ENCODE measurements around the gene GMDS. TPM values are rescaled to one million over a fixed set of nuclear protein-coding genes. Genes with fewer than 3 reads are reported as not detected.

Gene GMDS
- total RNA-seq, 1 experiment from 2014 or later, result 27.6 TPM

DNA sequence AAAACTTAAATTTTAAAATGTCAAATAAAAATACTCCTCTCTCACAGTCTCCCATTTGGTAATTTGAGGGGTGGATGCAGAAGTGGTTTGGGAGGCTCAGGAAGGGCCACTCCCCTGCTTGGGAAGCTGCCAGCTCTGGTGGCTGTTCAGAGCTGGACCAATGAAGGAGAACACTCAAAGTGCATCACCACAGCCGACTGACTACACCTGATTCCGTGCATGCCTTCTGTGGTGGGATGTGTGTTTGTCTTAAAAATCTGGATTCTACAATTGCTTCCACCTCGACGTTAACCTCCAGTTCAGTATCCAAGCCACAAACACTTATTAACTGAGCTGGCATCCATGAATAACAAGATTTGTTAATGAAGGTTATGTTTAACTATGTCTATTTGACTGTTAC, 498.4 kb downstream of the GMDS start:
- WGBS (ENCODE audit: extremely low coverage, insufficient read length, low lambda C conversion rate), result no CpG with 5 or more reads among the region's 4 CpGs
- Histone ChIP-seq H4K5ac (ENCODE audit: insufficient read length, low read depth, low read length) (no peak overlapping the region), H2AFZ (ENCODE audit: low read length) (no peak overlapping the region), H4K91ac (ENCODE audit: insufficient read length, low read depth, low read length) (no peak overlapping the region), H2AK5ac (ENCODE audit: insufficient read length, low read length) (no peak overlapping the region), H3K23ac (ENCODE audit: insufficient read length, low read depth, low read length) (no peak overlapping the region), H2BK15ac (ENCODE audit: low read depth, low read length) (no peak overlapping the region), H3K9me3 (ENCODE audit: control insufficient read depth, low read depth, low read length) (no peaks in the 10 kb centered on the region), H4K8ac (replicated peaks; ENCODE audit: insufficient read length, low read depth, low read length) (no peak overlapping the region), H4K20me1 (ENCODE audit: control insufficient read depth, insufficient read depth, insufficient read length) (no peaks in the 10 kb centered on the region), H3K23me2 (ENCODE audit: insufficient read length, low read depth, low read length, poor library complexity, severe bottlenecking) (no peaks in the 10 kb centered on the region), H3K4me2 (ENCODE audit: insufficient read depth, insufficient read length, low read length) (no peak overlapping the region), H3K79me1 (ENCODE audit: insufficient read depth, low read depth, low read length, poor library complexity, severe bottlenecking) (no peaks in the 10 kb centered on the region), H3K18ac (ENCODE audit: insufficient read length, low read depth, low read length) (no peak overlapping the region), H3K79me2 (ENCODE audit: insufficient read depth, low read length) (no peaks in the 10 kb centered on the region), H3K27me3 (ENCODE audit: insufficient read depth, low read length) (no peaks in the 10 kb centered on the region), H2BK120ac (ENCODE audit: low read depth, low read length, poor library complexity, severe bottlenecking) (no peak overlapping the region), H2BK5ac (ENCODE audit: insufficient read length, low read length) (no peak overlapping the region), H2BK20ac (ENCODE audit: low read depth, low read length, poor library complexity, severe bottlenecking) (no peak overlapping the region), H3K9ac (ENCODE audit: extremely low read depth, insufficient read length, low read length) (no peak overlapping the region), H3K14ac (ENCODE audit: insufficient read depth, low read length) (no peak overlapping the region), H2BK12ac (ENCODE audit: insufficient read length, low read depth, low read length) (no peak overlapping the region), H3T11ph (ENCODE audit: low read length) (no peak overlapping the region), H3K27ac (ENCODE audit: insufficient read length, low read depth, low read length) (no peak overlapping the region), H3K4ac (ENCODE audit: low read depth, low read length) (no peak overlapping the region), H3K56ac (ENCODE audit: insufficient read length, low read depth, low read length) (no peak overlapping the region), H3K4me1 (ENCODE audit: insufficient read depth, low read length) (no peaks in the 10 kb centered on the region)
- Mint-ChIP-seq H3K9me3 (peaks cover 0 to 9% of the 10 kb centered on the region in 2 experiments; a peak in 4 of 5 replicates), H3K4me3 (no peak overlapping the region), H3K27ac (no peak overlapping the region), H3K4me1 (peaks cover 6% of the 10 kb centered on the region in 2 experiments), H3K27me3 (ENCODE audit: low read depth) (no peaks in the 10 kb centered on the region), H3K36me3 (ENCODE audit: insufficient read depth in 1 of 3, low read depth in 3 of 3) (peaks cover 3 to 5% (median 5%) of the 10 kb centered on the region in 3 experiments; a peak in 5 of 7 replicates)
- DNase-seq, result no peak
- TF ChIP-seq CTCF (conservative IDR thresholded peaks at IDR 0.05), result no peak
